NCI-H748 treated with DMSO at 0.1 percent for 48 hours (cell line): ENCODE data around the gene CCNA2.

ENCODE experiments used
- DNase-seq: peaks from one replicate; lab custom pipeline; 2025; lab: John Stamatoyannopoulos, UW

CCNA2 gene

GRCh38 chr4:121773883-121774282, 49.8 kb downstream of the CCNA2 start:
- no peak for DNase-seq

- no peak for DNase-seq
Measured at GRCh38 chr4:121771869-121772268, 51.8 kb downstream of the CCNA2 start.

- DNase-seq: no peak
Measured at GRCh38 chr4:121769341-121769740, 54.3 kb downstream of the CCNA2 start.

GRCh38 chr4:121767166-121767565, 56.5 kb downstream of the CCNA2 start:
- no peak for DNase-seq
